Right cardiac atrium (tissue), 5 donors: Measurements from ENCODE around the gene PTPRM. TPM values are rescaled to one million over a fixed set of nuclear protein-coding genes. Genes with fewer than 3 reads are reported as not detected.

ENCODE experiments used
- ATAC-seq, 2 donors: fragments of 200-7000 bp; cut with Tn5 transposase; one replicate each; pipeline versions ENCODE4 v1.8.0 to v1.9.1; 2020; ENCODE audit warnings: moderate library complexity in 2 of 2, mild to moderate bottlenecking in 1 of 2
- DNase-seq, 3 donors: peaks; one replicate each; pipeline ENCODE4 v3.0.0-alpha.2; 2020
- H3K27ac ChIP-seq: one replicate; pipeline ENCODE4 v1.5.1; 2013; ENCODE audit warnings: mild to moderate bottlenecking, low read length, control low read depth, moderate library complexity
- H3K27me3 ChIP-seq: one replicate; pipeline ENCODE4 v1.6.1; 2013; ENCODE audit not compliant: control insufficient read depth, insufficient read depth
- H3K4me1 ChIP-seq: one replicate; pipeline ENCODE4 v1.6.1; 2013; ENCODE audit warnings: low read length; ENCODE audit not compliant: control insufficient read depth, insufficient read depth
- H3K4me3 ChIP-seq: one replicate; pipeline ENCODE4 v1.5.1; 2013; ENCODE audit warnings: low read length, control low read depth
- H3K9me3 ChIP-seq: one replicate; pipeline ENCODE4 v1.6.1; 2013; ENCODE audit warnings: low read length; ENCODE audit not compliant: control insufficient read depth
- WGBS: extraction: QIAGEN DNeasy Blood & Tissue Kit; methylation state at CpG from one replicate; pipeline ENCODE4 v1.1.7; 2013; 5-methylcytosine and 5-hydroxymethylcytosine counted together
- intact Hi-C, 4 donors: fragments of 100-400 bp; cut with DNase I; formaldehyde crosslinking; loops; one replicate each; pipeline versions ENCODE4 v1.11.0 to v1.14.0; 2022 to 2023
- polyA plus RNA-seq: library from polyadenylated mRNA; stranded (reverse); fragments of 200-250 nt; gene quantifications from one replicate; pipeline ENCODE4 v1.2.3, GENCODE V29; 2013
- total RNA-seq, 4 donors: library from RNA; stranded (reverse); fragmentation: NEBNext Ultra II Directional; extraction: Animal tissue kit (Norgen Biotek cat#: 25700); gene quantifications; one replicate each; pipeline ENCODE4 v1.2.1, GENCODE V29; 2021
- donor health status: healthy with polysubstance abuse.
- donor health status: DM: no; HTN: yes; CAD: no.
- donor health status: DM: no; HTN: no; CAD: no.
- donor health status: DM: no; HTN: yes; CAD: no; lungs with severe emphysema.
- donor health status: DM: yes; HTN: yes; CAD: no.

Gene PTPRM
- total and polyA plus RNA-seq, 5 donors = 55.1 to 81.5 (median 63.4) TPM

DNA sequence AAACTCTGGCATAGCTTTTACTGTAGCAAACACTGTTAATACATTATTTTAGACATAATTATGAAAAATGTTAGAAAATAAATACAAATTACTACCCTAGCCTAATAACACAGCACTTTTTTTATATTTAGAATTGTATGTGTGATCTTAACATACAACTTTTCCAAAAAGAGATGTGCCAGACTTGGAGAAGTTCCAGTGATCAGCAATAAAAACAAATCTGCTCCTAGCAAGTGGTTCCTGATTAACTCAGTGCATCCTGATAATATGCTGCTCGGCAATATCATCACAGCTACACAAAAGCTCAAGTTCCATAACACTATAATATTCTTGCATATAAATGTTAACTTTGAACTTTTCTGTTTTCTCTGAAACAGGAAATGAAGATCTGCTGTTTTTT is 22.4 kb upstream of the PTPRM start:
- no peak overlapping the region for H3K4me3 ChIP-seq
- H3K9me3 ChIP-seq = no peaks in the 10 kb centered on the region
- intact Hi-C loops = no loop called here
- no peaks in the 10 kb centered on the region for H3K27me3 ChIP-seq
- 48% methylated on average over 1 of the region's 1 CpG for WGBS
- no peak for DNase-seq
- H3K4me1 ChIP-seq = no peaks in the 10 kb centered on the region
- no peak for ATAC-seq
- no peak overlapping the region for H3K27ac ChIP-seq

DNA sequence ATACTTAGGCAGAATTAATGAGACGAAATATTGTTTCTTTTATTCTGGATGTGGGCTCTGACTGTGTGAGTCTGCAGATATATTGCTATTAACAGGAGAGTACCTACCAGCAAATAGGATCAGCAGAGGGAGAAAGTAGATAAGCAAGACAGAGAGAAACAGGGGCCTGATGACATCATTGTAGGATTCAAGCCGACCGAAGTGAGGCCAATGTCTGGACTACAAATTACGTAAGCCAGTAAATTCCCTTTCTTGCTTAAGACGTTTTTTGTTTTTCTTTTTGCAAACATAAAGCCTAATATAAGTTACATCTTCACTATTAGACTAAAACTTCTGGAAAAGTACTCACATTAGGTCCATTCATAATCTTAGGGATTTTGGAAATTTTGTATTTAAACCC is 21.4 kb upstream of the PTPRM start:
- intact Hi-C loops = no loop called here
- DNase-seq (peak in 2 of 3 donors; percentile 23 to 59), ATAC-seq (no peak)

GRCh38 chr18:7548221-7548620 is 18.9 kb upstream of the PTPRM start:
- 94% methylated on average over 11 of the region's 11 CpGs for WGBS

More for the DNA sequence above, 21.4 kb upstream of the PTPRM start:
- Histone ChIP-seq H3K27me3 (no peaks in the 10 kb centered on the region), H3K27ac (no peak overlapping the region), H3K9me3 (no peaks in the 10 kb centered on the region), H3K4me3 (no peak overlapping the region), H3K4me1 (no peaks in the 10 kb centered on the region)
- 58% methylated on average over 5 of the region's 5 CpGs for WGBS

GRCh38 chr18:7548721-7549120 is 18.4 kb upstream of the PTPRM start:
- intact Hi-C loops = no loop called here
- Histone ChIP-seq H3K27ac (no peak overlapping the region), H3K27me3 (no peaks in the 10 kb centered on the region), H3K9me3 (no peaks in the 10 kb centered on the region), H3K4me1 (no peaks in the 10 kb centered on the region), H3K4me3 (no peak overlapping the region)
- ATAC-seq = no peak
- DNase-seq = no peak
- WGBS = 73% methylated on average over 3 of the region's 3 CpGs

More at GRCh38 chr18:7548221-7548620, 18.9 kb upstream of the PTPRM start:
- ATAC-seq (no peak), DNase-seq (no peak)
- Histone ChIP-seq H3K27ac (no peak overlapping the region), H3K4me3 (no peak overlapping the region), H3K27me3 (no peaks in the 10 kb centered on the region), H3K4me1 (no peaks in the 10 kb centered on the region), H3K9me3 (no peaks in the 10 kb centered on the region)
- intact Hi-C loops = no loop called here

DNA sequence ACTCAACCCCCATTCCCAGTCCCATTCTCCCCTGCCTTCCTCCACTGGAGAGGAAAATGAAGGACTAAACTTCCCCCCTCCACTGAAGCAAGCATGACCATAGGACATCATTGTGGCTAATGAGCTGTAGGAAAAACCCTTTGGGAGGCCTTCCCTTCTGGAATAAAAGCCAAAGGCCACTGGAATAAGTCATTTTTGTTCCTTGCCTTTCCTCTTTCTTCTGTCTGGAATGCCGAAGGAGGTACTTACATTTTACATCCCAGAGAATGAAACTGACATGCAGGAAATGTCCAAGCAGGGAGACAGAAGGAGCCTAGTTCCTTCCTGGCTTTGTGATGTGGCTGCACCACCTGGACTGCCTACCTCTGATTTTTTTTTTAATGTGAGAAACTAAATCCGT is 9.1 kb upstream of the PTPRM start:
- intact Hi-C loops = loop anchor here in 1 of 4 donors (2.0 kb wide), 1 partner anchor 285 kb away; no protein-coding TSS in a partner anchor
- WGBS = 72% methylated on average over 2 of the region's 2 CpGs
- no peak for DNase-seq

GRCh38 chr18:7558769-7559168 is 8.3 kb upstream of the PTPRM start:
- 96% methylated on average over 2 of the region's 2 CpGs for WGBS
- no peak overlapping the region for H3K27ac ChIP-seq
- no peaks in the 10 kb centered on the region for H3K27me3 ChIP-seq
- intact Hi-C loops = loop anchor here in 1 of 4 donors (2.0 kb wide), 1 partner anchor 286 kb away; no protein-coding TSS in a partner anchor
- no peak for DNase-seq
- no peaks in the 10 kb centered on the region for H3K9me3 ChIP-seq
- no peak for ATAC-seq
- peaks cover 2% of the 10 kb centered on the region for H3K4me1 ChIP-seq
- no peak overlapping the region for H3K4me3 ChIP-seq

More for the DNA sequence above, 9.1 kb upstream of the PTPRM start:
- no peaks in the 10 kb centered on the region for H3K27me3 ChIP-seq
- H3K9me3 ChIP-seq = no peaks in the 10 kb centered on the region
- no peak overlapping the region for H3K4me3 ChIP-seq
- peak in 1 of 2 donors; percentile 31 for ATAC-seq
- H3K27ac ChIP-seq = peak overlapping the region; percentile 77
- peaks cover 2% of the 10 kb centered on the region for H3K4me1 ChIP-seq

GRCh38 chr18:7559709-7560319 is 7.3 kb upstream of the PTPRM start:
- WGBS = 65% methylated on average over 4 of the region's 4 CpGs
- DNase-seq = no peak
- Histone ChIP-seq H3K27me3 (no peaks in the 10 kb centered on the region), H3K4me1 (peaks cover 2% of the 10 kb centered on the region), H3K9me3 (no peaks in the 10 kb centered on the region), H3K4me3 (no peak overlapping the region), H3K27ac (peak overlapping the region; percentile 27)
- intact Hi-C loops = loop anchor here in 3 of 4 donors (2.0 to 10.0 kb wide), 7 partner anchors 105 to 343 kb away; no protein-coding TSS in a partner anchor
- peak; percentile 35 to 49 for ATAC-seq

GRCh38 chr18:7561909-7562460 is 5.1 kb upstream of the PTPRM start:
- DNase-seq = no peak
- Histone ChIP-seq H3K27ac (no peak overlapping the region), H3K4me1 (peaks cover 5% of the 10 kb centered on the region)

DNA sequence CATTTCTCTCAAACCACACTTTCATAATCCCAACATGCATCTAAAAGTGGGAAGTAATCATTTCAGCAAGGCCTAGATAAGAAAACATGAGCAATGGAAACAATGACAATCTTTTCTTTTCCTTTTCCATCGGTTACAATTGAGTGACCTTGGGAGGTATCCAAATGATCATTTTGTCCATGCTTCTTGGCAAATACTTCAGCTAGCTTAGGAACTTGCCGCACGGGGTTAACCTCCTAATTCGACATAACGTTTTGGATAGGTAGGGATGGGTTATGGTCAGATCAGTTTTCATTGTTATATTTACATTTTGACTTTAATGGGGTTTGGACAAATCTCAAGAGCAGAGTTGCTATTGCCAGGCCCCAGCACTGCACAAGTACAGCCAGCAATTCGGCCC is 4.6 kb upstream of the PTPRM start:
- peaks cover 5% of the 10 kb centered on the region for H3K4me1 ChIP-seq
- no peaks in the 10 kb centered on the region for H3K27me3 ChIP-seq
- WGBS = 67% methylated on average over 6 of the region's 6 CpGs
- DNase-seq (no peak), ATAC-seq (no peak)
- H3K27ac ChIP-seq = no peak overlapping the region
- no peaks in the 10 kb centered on the region for H3K9me3 ChIP-seq
- no peak overlapping the region for H3K4me3 ChIP-seq
- intact Hi-C loops = loop anchor here in 3 of 4 donors (5.0 to 10.0 kb wide), 6 partner anchors 108 to 345 kb away; no protein-coding TSS in a partner anchor

More at GRCh38 chr18:7561909-7562460, 5.1 kb upstream of the PTPRM start:
- Histone ChIP-seq H3K4me3 (no peak overlapping the region), H3K27me3 (no peaks in the 10 kb centered on the region), H3K9me3 (no peaks in the 10 kb centered on the region)
- intact Hi-C loops = loop anchor here in 3 of 4 donors (5.0 to 10.0 kb wide), 6 partner anchors 107 to 345 kb away; no protein-coding TSS in a partner anchor
- 58% methylated on average over 7 of the region's 7 CpGs for WGBS
- peak in 1 of 2 donors; percentile 11 for ATAC-seq

- H3K27ac ChIP-seq = peak overlapping the region; percentile 91
- ATAC-seq (no peak), DNase-seq (no peak)
- intact Hi-C loops = loop anchor here in 3 of 4 donors (2.0 to 10.0 kb wide), 5 partner anchors 111 to 293 kb away; no protein-coding TSS in a partner anchor
- H3K4me1 ChIP-seq = peaks cover 3% of the 10 kb centered on the region
- H3K27me3 ChIP-seq = no peaks in the 10 kb centered on the region
- H3K4me3 ChIP-seq = peak overlapping the region; percentile 84
- H3K9me3 ChIP-seq = no peaks in the 10 kb centered on the region
These were observed 1.4 kb upstream of the PTPRM start for GRCh38 chr18:7565677-7566076.

DNA sequence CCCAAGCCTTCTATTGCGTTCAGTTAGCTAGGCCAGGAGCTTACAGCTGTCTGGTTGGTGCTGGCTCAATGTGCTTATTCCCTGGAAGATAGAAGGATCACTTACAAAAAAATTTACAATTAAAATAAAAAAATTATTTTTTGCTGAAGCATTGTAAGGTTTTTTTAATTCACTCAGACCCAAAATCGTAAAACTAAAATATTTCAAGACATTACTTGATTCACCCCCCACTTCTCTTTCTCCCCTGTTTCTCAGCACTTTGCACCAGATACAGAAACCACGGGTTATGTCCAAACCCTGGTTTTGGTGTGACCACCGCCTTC is 911 bp upstream of the PTPRM start:
- Histone ChIP-seq H3K9me3 (no peaks in the 10 kb centered on the region), H3K27ac (peak overlapping the region; percentile 100), H3K4me1 (peaks cover 3% of the 10 kb centered on the region), H3K4me3 (peak overlapping the region; percentile 84), H3K27me3 (no peaks in the 10 kb centered on the region)
- intact Hi-C loops = loop anchor here in 3 of 4 donors (2.0 to 10.0 kb wide), 5 partner anchors 111 to 293 kb away; no protein-coding TSS in a partner anchor
- WGBS = 7% methylated on average over 4 of the region's 4 CpGs
- DNase-seq (no peak), ATAC-seq (no peak)
